GM21423 (cell line): ENCODE results near the gene AMER3.

Experiments used
- ATAC-seq: cut with Tn5 transposase; IDR thresholded peaks from one replicate; pipeline ENCODE4 v1.9.1; 2021; ENCODE audit warnings: mild to moderate bottlenecking, moderate library complexity; ENCODE audit not compliant: unreplicated experiment

AMER3 gene

GRCh38 chr2:130778781-130779180 lies 23.4 kb downstream of the AMER3 start:
- ATAC-seq: no peak

- ATAC-seq: no peak
Observed at GRCh38 chr2:130785466-130786055, 30.2 kb downstream of the AMER3 start.

GRCh38 chr2:130786076-130786475 lies 30.7 kb downstream of the AMER3 start:
- no peak for ATAC-seq

- ATAC-seq: no peak
Observed at GRCh38 chr2:130787841-130788240, 32.5 kb downstream of the AMER3 start.

- ATAC-seq: no peak
Observed at GRCh38 chr2:130790312-130790711, 35.0 kb downstream of the AMER3 start.

GRCh38 chr2:130790804-130791616 lies 35.7 kb downstream of the AMER3 start:
- ATAC-seq: no peak

GRCh38 chr2:130791617-130791939 lies 36.2 kb downstream of the AMER3 start:
- no peak for ATAC-seq

- no peak for ATAC-seq
Observed at GRCh38 chr2:130795431-130795830, 40.1 kb downstream of the AMER3 start.

- no peak for ATAC-seq
Observed at GRCh38 chr2:130796290-130796689, 41.0 kb downstream of the AMER3 start.

- peak; percentile 89 for ATAC-seq
Observed at GRCh38 chr2:130797493-130798435, 42.4 kb downstream of the AMER3 start.

GRCh38 chr2:130798472-130799218 lies 43.3 kb downstream of the AMER3 start:
- ATAC-seq: no peak

- no peak for ATAC-seq
Observed at GRCh38 chr2:130799295-130799694, 44.0 kb downstream of the AMER3 start.

GRCh38 chr2:130805613-130806012 lies 50.3 kb downstream of the AMER3 start:
- no peak for ATAC-seq

- ATAC-seq: no peak
Observed at GRCh38 chr2:130806370-130806769, 51.0 kb downstream of the AMER3 start.

- no peak for ATAC-seq
Observed at GRCh38 chr2:130807659-130808385, 52.5 kb downstream of the AMER3 start.

GRCh38 chr2:130808482-130809268 lies 53.3 kb downstream of the AMER3 start:
- ATAC-seq: no peak

- ATAC-seq: no peak
Observed at GRCh38 chr2:130810490-130810889, 55.1 kb downstream of the AMER3 start.

GRCh38 chr2:130813722-130814121 lies 58.4 kb downstream of the AMER3 start:
- no peak for ATAC-seq

GRCh38 chr2:130814931-130815680 lies 59.8 kb downstream of the AMER3 start:
- ATAC-seq: no peak
